GM19455 (cell line): Measurements from ENCODE around the gene ZBTB16.

Source experiments
- ATAC-seq: cut with Tn5 transposase; IDR thresholded peaks from one replicate; pipeline ENCODE4 v1.9.1; 2021; ENCODE audit not compliant: unreplicated experiment

ZBTB16 gene

GRCh38 chr11:114273071-114273470, 213.6 kb downstream of the ZBTB16 start:
- ATAC-seq, result no peak

- no peak for ATAC-seq
Measured at GRCh38 chr11:114273890-114274635, 214.6 kb downstream of the ZBTB16 start.

- ATAC-seq, result no peak
Measured at GRCh38 chr11:114274637-114275036, 215.1 kb downstream of the ZBTB16 start.

DNA sequence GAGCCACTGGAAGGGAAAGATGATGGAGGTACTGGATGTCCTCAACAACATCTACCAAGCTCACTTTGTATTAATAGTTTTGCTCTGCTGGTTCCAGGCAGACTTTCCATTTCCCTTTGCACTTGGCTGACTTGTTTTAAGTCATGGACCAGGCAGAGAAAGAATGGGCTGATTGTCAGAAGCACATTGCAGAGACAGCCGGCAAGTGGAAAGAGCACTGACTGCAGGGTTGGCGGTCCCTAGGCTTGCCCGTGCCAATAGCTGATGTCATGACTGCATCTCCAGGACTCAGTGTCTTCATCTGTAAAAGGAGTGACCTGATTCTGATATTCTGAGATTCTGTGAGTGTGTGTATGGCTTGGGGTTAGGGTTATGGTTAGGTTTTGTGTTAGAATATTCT, 215.8 kb downstream of the ZBTB16 start:
- ATAC-seq, result no peak

DNA sequence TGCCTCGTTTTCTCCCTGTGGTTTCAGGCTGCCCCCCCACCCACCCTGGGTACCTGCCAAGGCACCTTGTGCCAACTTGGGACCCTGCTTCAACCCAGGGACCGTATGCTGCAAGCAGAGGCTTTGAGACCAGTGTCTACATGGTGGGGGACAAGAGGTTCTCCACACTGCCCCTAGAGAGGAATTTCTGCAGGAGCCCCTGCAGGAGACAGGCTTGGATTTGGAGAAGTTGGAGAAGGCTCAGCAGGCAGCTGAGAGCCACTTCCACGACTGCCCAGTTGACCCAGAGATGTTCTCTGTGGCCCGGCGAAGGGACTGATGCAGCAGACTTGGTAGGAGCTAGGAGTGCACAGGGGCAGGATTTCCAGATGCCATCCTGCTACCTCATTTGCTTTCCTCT, 216.6 kb downstream of the ZBTB16 start:
- ATAC-seq, result no peak

GRCh38 chr11:114277637-114278341, 218.3 kb downstream of the ZBTB16 start:
- ATAC-seq, result no peak

GRCh38 chr11:114278342-114279065, 219.0 kb downstream of the ZBTB16 start:
- no peak for ATAC-seq

DNA sequence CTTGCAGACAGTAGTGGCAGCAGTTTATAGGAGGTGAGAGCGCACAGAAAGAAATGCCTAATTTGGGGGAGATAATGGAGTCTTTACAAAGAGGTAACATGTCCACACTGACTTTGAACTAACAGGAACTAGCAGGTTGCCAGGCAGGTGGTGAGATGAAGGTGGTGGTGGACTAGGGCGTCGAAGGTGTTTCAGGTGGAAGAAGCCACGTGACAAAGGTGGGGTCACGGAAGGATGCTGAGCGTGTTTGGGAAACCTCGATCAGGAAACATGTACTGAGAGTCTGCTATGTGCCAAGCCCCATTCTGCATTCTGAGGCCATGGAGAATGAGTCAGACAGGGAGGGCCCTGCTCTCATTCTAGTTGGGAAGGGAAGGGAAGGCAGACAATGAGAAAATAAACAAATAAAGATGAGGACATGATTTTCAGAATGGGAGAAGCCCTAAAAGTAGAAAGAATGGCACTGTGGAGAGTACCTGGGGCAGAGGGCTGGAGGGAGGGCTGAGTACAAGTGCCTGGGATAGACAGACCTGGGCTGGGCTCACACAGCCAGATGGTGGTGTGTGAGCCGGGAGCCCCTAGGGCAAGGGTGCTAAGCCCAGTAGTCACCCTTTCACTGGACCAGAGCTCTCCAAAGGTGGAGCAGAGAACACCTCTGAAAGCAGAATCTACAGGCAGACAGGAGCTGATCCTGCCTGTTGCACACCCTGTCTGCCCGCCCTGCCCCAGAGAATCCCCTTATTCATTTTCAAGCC, 220.5 kb downstream of the ZBTB16 start:
- no peak for ATAC-seq

GRCh38 chr11:114280696-114281095, 221.2 kb downstream of the ZBTB16 start:
- ATAC-seq, result no peak

DNA sequence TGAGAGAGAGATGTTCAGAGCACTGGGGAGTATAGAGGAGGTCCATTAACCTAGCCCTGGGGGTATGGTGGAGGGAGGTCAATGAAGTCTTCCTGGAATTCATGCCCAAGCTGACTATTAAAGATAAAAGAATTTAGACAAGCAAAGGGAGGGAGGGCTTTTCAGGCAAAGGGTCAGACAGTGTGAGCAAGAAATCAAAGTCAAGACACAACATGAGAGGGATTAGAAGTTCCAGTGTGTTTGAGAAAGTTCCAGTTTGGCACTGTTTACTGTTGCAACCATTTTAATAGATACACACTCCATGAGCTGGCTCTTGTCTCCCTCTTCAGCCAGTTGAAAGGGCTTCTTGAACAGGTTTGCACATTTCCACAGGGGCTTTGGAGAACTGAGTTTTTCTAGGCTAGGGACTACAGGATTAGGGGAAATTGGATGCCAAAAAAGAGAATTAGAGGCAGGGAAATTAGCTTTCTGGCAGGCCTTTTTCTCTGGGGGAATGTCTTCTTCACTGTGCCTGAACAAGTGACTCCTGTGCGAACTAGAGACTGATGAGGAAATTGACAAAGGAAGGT, 222.0 kb downstream of the ZBTB16 start:
- no peak for ATAC-seq

- ATAC-seq, result no peak
Measured at GRCh38 chr11:114282488-114282887, 223.0 kb downstream of the ZBTB16 start.

DNA sequence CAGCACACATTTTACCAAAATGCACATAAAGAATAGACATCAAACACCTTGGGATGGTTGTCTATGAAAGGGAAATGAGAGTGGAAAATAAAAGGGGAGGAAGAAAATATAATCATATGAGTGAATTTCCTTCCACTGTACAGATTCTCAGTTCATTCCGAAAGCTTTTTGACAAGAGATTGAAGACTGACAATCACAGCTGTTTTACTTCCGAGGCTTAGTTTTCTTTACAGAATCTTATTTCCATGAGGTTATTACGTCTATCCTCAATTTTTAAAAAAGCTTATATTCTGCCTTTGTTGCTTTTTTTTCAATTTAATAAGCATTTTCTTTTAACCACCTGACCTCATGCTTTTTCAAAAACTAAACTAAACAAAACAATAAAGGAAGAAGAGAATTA, 223.9 kb downstream of the ZBTB16 start:
- no peak for ATAC-seq

GRCh38 chr11:114284021-114284420, 224.5 kb downstream of the ZBTB16 start:
- ATAC-seq, result no peak

GRCh38 chr11:114284914-114285313, 225.4 kb downstream of the ZBTB16 start:
- no peak for ATAC-seq

DNA sequence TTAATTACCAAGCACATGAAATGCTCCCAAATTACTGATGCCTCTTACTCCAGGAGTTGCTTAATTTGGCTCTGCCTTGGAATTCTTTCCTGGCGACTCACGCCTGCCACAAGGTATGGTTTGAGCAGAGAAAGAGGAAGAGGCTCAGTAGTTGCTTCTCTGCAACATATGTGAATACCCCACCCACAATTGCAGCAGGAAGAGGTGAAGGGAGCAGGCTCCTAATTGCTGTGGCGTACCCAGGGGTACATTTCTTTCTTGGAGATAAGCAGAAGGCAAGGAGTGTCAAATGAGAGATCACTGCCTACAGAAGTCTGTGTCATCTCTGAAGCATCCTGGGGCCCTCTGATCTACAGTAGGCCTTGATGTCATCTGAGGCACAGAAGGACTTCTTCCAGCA, 226.1 kb downstream of the ZBTB16 start:
- no peak for ATAC-seq

- no peak for ATAC-seq
Measured at GRCh38 chr11:114286229-114286628, 226.7 kb downstream of the ZBTB16 start.

- no peak for ATAC-seq
Measured at GRCh38 chr11:114287154-114287553, 227.6 kb downstream of the ZBTB16 start.

GRCh38 chr11:114288136-114288535, 228.6 kb downstream of the ZBTB16 start:
- ATAC-seq, result no peak

- ATAC-seq, result no peak
Measured at GRCh38 chr11:114289779-114290178, 230.3 kb downstream of the ZBTB16 start.

- no peak for ATAC-seq
Measured at GRCh38 chr11:114290503-114291235, 231.2 kb downstream of the ZBTB16 start.
